GM18499 (cell line): ENCODE data around the gene C1QTNF8.

ENCODE experiments used
- ATAC-seq: cut with Tn5 transposase; IDR thresholded peaks from one replicate; pipeline ENCODE4 v1.9.1; 2021; ENCODE audit warnings: moderate number of reproducible peaks; ENCODE audit not compliant: insufficient read depth, unreplicated experiment

The C1QTNF8 gene, protein sequence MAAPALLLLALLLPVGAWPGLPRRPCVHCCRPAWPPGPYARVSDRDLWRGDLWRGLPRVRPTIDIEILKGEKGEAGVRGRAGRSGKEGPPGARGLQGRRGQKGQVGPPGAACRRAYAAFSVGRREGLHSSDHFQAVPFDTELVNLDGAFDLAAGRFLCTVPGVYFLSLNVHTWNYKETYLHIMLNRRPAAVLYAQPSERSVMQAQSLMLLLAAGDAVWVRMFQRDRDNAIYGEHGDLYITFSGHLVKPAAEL

DNA sequence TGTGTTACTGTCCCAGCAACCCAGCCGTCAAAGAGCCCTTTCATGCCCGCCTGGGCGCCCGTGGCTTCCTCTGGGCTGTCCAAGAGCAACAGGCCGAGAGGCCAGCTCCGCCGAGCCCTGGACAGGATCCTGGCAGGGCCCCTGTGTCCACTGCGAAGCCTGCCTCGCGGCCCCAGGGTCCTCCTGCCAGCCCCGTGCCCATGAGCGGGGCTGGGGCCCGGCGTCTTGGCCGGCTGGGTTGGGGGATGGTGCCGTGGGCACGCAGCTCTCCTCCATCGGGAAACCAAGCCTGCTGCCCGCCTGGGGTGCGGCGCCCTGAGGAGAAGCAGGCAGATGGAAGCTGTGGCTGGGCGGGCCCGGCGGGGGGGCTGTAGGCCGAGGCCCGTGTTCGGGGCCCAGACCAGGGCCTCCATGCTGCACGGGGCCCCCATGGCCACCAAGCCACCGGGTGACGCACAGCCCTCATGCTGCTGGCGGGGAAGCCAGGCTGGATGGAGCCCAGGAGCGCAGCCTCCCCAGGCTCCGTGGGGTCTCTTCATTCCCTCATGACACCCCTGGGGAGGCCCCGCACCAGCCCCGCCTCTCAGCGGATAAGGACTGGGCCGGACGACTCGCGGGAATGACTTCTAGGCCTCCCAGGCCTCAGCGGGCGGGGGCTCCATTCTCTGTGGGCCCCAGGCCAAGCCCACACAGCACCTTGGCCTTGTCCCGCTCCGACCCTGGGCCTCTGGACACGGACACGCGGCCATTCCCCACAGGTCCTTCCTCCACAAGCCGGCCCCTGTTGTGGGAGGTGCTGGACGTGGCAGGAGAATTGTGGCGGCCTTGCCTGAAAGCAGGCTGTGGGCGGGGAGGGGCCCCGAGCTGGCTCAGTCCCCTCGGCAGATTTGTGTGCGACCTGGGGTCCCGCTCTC is at the start of gene C1QTNF8:
Gene C1QTNF8 (minus strand): TSS at position 76 of the 914 bp plus-strand sequence. CDS start 1,322 bp downstream, outside the sequence.
- no peak for ATAC-seq

DNA sequence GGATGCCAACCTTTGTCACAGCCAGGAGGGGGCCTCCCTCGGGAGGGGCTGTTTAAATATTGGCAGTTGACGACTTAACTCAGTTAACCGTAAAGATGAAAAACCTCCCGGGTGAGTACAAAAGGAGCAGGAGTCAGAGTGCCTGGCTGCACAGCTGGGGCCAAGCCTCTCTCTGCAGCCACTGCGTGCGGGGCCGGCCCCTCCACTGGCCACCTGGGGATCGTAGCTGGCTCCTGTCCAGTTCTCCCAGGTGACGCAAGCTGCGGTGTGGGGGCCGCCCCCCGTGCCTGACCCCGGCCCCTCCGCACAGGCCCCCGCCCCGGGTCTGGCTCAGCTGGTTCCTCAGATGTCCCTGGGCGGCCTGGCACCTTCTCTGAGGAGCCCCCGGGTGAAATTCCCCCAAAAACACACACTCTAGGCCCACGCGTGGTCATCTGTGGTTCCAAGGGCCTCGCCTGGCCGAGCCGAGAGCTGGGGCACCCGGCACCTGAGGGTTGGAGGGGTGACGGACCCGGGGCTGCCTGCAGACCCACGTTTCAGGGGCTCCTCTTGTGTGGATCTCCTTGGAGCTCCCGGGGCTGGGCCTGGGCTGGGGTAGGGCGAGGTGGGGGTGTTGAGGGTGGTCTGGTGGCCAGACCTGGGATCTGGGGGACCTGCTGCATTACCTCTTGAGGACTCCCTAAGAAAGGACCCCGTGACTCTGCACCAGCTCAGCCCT is 49.5 kb upstream of the C1QTNF8 start:
- no peak for ATAC-seq

DNA sequence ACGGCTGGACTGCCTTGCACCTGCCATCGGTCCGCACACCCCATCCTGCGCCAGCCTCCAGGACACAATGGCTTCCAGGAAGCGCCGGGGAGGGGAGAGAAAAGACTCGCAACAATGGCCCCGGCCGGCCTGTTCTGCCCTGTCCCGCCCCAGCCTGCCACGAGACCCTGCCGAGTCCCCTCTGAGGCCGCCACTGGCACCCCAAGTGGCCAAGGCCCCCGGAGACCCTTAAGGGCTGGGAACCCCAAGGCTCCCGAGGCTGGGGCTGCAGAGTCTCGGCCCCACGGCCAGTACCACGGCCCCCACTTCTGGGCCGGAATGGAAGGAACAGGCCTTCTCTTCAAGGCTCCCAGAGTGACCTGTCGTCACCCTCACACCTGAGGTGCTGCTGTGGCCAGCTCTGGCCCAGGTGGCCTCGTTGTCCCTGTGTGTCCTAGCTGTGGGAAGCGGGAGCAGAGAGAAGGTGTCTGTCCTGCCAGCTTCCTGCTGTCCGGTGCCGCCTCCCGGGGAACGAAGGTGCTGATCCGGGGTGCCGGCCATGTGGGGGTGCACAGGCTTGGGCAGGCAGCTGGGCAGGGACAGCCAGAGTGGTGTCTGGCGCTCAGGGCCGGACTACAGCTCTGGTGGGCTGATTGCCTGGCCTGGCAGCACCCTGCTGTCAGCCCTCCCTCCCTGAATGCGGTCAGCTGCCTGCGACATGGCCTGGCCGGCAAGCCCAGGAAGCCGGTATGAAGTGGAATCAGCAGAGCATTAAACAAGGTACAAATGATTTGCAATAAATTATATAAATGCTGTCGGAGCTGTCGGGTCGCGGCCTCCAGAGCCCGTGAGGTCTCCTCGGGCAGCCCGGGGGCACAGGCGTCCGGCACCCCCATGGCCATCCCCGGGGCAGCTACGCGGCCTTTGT is 48.7 kb upstream of the C1QTNF8 start:
- no peak for ATAC-seq

DNA sequence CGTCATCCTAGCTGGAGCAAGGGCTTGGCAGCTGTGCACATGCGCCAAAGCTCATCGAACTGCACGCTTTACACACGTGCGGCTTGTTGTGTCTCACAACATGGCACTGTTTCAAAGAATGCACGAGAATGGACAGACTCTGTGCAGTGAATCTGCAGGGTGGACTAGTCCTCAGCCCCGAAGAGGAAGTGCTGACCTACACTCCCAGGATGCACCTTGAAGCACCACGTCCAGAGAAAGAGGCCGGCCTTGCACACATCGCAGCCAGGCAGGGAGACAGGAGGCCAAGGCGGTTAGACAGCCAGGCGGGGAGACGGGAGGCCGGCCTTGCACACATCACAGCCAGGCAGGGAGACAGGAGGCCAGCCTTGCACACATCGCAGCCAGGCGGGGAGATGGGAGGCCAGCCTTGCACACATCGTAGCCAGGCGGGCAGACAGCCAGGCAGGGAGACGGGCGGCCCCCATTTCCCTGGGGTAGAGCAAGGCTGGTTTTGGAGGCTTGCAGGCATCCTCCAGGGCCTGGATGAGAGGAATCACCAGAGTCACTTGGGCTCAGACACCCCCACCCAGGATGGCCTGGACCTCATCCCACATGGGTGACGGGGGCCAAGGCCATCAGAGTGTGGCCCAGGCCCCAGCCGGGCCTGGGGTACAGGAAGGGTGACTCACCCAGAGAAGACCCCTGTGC is 47.9 kb upstream of the C1QTNF8 start:
- ATAC-seq = no peak

DNA sequence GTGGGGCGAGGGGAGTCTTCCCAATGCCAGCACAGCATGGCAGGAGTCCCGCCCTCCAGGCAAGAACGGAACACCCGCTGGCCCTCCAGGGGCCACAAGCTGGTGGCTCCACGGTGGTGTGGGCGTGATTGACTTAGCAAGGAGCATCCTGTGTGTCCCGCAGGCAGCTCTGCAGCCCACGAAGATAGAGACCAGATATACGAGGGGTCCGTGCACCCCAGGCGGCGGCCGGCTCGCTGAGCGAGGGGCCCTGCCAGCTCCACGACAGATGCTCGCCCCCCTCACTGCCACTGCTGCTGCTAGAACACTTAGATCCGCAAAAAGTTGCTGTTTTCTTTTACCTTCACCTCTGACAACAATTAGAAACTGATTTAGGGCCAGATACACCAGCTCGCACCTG is 46.9 kb upstream of the C1QTNF8 start:
- no peak for ATAC-seq

DNA sequence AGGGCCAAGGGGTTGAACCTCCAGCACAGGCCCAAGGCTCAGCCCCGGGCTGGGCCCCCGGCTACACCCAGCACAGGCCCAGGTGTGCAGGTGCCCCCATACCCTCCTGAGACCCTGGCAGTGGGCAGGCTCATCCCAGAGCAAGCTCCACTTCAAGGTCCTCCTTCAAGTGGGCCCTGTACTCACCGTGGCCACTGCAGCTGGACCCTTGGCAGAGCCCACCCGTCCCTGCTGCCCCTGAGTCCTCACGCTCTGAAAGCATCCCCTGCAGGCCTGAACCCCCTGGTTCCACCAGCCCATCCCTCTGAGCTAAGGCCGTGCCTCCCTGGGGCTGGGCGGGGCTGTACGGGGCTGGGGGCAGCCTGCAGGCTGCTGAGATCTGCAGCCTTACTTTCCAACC is 45.7 kb upstream of the C1QTNF8 start:
- no peak for ATAC-seq

DNA sequence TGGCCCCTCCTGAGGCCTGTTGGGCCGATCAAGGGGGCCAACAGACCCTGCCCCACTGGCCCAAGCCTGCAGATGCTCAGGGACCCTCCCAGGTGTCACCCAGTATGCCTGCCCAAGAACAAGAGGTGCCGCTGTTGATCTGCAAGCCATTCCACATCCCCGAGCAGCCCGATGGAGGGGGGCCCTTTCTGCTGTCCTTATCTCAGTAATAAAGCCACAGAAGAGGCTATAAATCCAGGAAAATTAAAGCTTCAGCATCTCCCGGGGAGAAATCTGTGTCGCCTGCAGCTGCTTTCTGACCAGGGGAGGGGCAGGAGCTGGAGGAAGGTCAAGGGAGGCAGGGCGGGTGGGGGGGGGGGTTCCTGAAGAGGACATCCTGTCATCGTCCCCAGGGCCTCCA is 45.1 kb upstream of the C1QTNF8 start:
- ATAC-seq = no peak

DNA sequence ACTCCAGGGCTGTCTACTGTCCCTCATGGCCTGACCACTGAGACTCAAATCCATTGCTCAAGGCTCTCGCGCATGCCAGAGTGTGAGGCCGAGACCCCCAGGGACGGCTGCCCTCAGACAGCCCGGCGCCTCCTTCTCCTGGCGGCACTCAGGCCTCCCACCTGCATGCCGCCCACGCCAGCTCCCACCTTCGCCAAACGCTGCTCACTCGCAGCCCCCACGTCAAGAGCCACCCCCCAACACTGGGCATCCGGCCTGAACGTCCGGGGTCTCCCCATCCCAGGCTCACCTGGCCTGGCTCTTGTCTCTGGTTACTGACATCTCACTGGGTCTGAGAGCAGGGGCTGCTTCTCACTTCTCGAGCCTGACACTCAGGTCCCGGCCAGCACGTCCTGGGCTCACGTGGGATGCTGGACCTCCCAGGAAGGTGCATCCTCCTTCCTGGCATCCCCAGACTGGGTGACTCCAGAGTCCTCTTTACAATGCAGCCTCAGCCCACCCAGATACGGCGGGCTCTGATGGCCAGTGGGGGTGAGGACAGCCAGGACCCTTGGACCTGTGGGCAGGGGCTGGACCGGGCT is 44.6 kb upstream of the C1QTNF8 start:
- ATAC-seq = no peak

DNA sequence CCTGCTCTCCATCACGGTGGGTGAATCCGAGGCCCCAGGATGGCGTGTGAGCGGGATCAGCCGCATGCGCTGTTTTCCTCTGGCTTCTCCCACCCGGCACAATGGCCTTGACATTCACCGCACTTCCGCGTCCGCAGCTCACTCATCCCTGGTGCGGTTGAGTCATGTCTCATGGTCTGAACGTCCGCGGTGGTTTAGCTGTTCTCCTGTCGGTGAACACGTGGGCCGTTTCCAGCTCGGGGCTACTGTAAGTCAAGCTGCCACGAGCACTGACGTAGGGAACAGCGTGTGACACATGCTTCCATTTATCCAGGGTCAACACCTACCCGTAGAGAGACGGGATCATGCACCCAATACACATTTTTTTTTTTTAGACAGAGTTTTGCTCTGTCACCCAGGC is 41.6 kb upstream of the C1QTNF8 start:
- ATAC-seq = no peak

DNA sequence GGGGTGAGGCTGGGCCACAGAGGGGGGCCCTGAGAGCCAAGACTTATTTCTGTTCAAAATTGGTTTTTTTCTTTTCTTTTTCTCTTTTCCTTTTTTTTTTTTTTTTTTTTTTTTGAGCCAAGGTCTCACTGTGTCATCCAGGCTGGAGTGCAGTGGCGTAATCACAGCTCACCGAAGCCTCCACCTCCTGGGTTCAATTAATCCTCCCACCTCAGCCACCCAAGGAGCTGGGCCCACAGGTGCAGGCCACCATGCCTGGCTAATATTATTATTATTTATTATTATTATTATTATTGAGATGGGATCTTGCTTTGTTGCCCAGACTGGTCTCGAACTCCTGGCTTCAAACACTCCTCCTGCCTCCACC is 39.4 kb upstream of the C1QTNF8 start:
- no peak for ATAC-seq

DNA sequence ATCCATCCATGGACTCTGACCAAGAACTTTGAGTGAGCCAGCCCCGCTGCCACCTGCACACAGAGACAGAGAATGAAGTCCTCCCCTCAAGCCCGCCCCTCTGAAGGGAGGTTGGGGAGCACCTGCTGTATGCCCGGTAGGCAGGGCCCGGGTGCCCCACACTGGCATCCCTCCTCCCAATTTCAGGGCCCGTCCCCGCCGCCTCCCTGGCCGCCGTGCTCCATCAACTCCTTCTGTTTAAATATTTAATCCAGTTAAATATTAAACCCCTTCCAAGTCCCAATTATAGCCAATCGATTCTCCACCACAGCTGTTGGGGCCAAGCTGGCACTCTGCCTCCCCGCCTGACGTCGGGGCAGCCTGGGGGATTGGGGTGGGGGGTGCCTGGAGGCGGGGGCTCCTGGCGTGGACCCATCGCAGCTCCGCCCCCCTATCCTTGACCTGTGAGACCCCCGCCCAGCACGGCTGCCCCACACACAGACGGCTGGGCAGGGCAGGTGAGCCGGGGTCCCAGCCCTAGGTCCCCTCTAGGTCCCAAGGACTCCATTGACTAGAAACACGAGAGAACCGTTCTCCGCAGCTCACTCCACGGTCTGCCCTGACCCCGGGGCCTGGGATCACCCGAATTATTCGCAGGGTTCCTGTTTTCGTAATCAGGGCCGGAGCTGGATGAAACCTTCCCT is 38.9 kb upstream of the C1QTNF8 start:
- no peak for ATAC-seq

DNA sequence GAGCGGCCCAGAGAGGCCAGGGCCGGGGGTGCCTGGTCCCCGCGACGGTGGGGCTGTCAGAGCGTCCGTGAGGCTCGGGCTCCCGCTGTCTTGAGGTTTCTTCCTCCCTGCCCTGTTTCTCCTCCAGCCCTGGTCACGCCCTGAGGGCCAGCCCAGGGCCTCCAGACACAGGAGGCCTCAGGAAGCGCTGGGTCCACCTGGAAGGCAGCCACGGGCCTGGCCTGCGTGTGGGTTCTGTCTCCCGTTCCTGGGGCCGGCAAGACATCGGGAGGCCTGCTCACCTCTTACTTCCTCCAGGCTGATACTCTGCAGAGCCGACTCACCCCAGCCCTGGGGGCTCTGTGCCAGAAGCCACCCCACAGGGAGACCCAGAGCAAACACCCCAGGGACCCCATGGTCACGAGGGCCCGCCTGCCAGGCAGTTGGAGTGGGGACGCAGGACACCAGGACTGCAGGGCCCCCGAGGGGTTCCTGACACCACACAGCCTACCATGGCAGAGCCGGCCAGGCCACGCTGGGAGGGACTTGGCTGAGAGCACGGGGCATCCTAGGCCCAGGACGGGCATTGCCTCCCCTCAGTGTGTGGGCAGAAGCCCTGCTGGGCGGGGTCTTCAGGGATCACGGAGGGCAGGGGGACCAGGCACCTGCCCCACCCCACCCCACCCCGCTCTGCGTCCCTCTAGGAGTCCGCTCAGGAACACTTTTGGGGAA is 37.9 kb upstream of the C1QTNF8 start:
- no peak for ATAC-seq

DNA sequence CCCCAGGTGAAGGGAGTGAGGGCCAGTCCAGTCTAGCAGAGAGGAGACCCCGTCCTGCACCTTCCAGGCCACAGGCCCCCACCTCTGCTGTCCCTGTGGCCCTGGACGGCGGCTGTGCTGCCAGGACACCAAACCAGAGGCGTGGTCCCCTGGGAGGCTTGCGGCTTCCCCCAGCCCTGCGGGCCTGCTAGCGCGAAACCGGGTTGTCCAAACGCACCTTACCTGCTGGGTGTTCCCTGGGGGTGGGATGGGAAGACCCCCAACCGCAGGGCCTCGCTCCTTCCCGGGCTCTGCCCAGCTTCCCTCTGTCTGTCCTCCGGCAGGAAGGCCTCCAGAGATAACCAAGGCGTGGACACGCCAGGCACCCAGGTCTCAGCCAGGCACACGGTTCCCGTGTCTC is 37.2 kb upstream of the C1QTNF8 start:
- no peak for ATAC-seq

DNA sequence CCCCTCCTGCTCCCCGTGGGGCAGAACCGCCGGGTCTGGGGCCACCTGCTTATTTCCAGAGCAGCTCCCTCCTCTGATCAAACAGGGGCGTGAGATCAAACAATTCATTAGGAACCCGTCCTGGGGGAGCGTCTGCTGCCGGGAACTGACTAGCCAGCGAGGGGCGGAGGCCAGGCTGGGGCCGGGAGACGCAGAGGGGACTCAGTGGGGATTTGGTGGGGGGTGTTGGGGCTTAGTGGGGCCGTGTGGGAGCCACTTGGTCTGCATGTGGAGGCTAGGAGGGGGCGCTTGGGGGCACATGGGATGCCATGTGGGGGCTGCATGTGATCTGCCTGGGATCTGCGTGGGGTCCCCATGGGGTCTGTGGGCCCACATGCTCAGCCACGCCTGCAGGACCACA is 36.4 kb upstream of the C1QTNF8 start:
- no peak for ATAC-seq

DNA sequence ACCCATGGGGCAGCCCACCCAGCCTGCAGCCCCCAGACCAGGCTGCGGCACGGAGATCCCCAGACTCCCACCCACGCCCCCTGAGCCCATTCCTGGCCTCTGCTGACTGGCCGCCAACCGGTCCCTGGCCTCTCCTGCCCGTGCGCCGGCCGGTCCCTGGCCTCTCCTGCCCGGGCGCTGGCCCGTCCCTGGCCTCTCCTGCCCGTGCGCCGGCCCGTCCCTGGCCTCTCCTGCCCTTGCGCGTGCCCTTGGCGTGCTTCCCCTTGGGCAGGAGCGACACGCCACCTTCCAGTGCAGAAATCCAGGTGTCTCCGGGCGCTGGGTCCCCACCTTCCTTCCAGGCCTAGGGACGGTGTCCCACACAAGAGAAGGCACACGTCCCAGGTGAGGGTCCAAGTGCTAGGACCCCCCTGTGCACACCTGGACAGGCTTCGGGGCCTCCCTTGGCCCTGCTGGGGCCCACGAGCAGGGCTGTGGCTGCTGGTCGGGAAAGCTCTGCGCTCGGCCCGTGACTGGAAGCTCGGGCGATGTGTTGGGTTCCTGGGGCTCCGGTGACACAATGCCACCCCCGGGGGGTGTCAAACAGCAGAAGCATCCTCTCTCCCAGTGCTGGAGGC is 35.4 kb upstream of the C1QTNF8 start:
- no peak for ATAC-seq

DNA sequence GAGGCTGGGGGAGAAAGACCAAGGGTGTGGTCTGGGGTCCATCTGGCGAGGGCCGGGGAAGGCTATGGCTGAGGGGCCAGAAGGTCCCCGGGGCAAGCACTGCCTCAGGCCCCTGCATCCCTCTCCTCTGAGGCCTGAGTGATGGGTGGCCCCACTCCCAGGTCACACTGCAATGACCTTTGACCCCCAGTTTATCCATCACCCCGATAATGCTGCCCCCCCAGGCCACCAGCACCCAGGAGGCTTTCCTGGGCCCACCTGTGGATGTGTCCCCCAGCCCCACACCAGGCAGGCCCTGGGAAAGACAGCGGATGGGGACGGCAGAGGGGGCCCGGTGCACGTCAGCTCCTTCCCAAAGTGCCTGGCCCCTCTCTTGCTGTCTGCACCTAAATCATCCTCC is 34.3 kb upstream of the C1QTNF8 start:
- ATAC-seq = no peak

DNA sequence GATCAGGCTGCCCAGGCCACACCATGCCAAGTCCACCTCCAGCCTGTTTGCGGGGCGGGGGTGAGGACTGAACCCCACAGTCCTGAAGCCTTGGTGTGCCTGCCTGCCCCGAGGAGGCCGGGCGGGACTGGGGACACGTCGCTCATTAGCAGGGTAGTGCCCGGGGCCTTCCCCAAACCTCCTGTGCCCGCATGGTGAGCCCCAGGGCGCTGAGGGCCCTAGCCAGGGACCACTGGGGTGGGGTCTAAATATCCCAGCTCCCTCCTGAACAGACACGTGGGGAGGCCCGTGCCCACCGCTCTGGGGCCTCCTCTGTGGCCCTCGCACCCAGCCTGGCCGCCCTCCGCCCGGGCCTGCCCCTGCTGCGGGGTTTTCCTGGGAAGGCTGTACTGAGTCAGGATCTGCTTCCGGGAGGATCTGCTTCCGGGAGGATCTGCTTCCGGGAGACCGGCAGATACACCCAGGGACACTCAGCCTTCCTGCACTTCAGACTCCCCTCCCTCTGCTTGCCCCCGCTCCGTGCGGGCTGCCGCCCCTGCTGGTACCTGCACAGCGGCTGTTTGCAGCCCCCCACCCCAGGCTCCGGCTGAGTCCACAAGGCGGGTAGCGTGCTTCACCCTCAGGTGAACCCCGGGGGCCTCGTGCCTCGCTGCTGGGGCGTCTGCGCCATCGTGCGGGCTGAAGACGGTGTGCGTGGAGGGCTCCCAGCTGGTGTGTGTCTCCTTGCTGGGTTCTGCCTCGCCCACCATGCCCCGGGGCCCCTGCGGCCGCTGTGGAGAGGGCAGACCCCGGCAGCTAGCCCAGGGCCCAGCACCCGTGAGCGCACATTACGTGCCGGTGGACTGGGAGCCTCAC is 33.3 kb upstream of the C1QTNF8 start:
- ATAC-seq = no peak
